HepG2 (cell line): ENCODE results near the gene SEC61A1. TPM values are rescaled to one million over a fixed set of nuclear protein-coding genes. Genes with fewer than 3 reads are reported as not detected.

Source experiments
- ARNTL ChIP-seq: sonication (generic); formaldehyde crosslinking; IDR thresholded peaks from 2 replicates; pipeline ENCODE4 v1.4.0; 2020; ENCODE audit warnings: mild to moderate bottlenecking, missing genetic modification reagents
- FOXA3 ChIP-seq: IDR thresholded peaks from 2 replicates; pipeline ENCODE4 v1.6.1; 2016; ENCODE audit warnings: missing genetic modification reagents, missing compliant biosample characterization
- FOXK1 ChIP-seq: sonication (generic); formaldehyde crosslinking; IDR thresholded peaks from 2 replicates; pipeline ENCODE4 v1.4.0; 2020; ENCODE audit warnings: low read depth, missing genetic modification reagents, borderline replicate concordance
- HNF4G ChIP-seq, 2 experiments: sonication (generic) in 1 of 2; formaldehyde crosslinking in 1 of 2; IDR thresholded peaks; 2 replicates each; pipeline versions ENCODE4 v1.4.0 to v1.6.1; 2011 to 2020; ENCODE audit warnings: borderline replicate concordance in 2 of 2, low read depth in 2 of 2, mild to moderate bottlenecking in 2 of 2, low read length in 1 of 2, missing genetic modification reagents in 1 of 2, moderate library complexity in 1 of 2
- KDM3A ChIP-seq: IDR thresholded peaks from 2 replicates; pipeline ENCODE4 v1.6.1; 2018; ENCODE audit warnings: low read depth, missing compliant biosample characterization
- PHB2 ChIP-seq: fragments of 450-650 bp; IDR thresholded peaks from 2 replicates; pipeline ENCODE4 v1.6.1; 2018; ENCODE audit not compliant: partially characterized antibody
- RARA ChIP-seq: IDR thresholded peaks from 2 replicates; pipeline ENCODE4 v1.6.1; 2016; ENCODE audit warnings: missing genetic modification reagents, missing compliant biosample characterization
- RNF2 ChIP-seq: fragments of 450-650 bp; conservative IDR thresholded peaks from 2 replicates; pipeline ENCODE4 v1.6.1; 2016; ENCODE audit warnings: low read depth
- TOPORS ChIP-seq: sonication (generic); formaldehyde crosslinking; IDR thresholded peaks from 2 replicates; pipeline ENCODE4 v1.8.0; 2023; ENCODE audit warnings: mild to moderate bottlenecking, missing genetic modification reagents
- ZBTB7A ChIP-seq: sonication (generic); formaldehyde crosslinking; IDR thresholded peaks from 2 replicates; pipeline ENCODE4 v1.8.0; 2022; ENCODE audit warnings: mild to moderate bottlenecking, missing genetic modification reagents
- ZNF101 ChIP-seq: sonication (generic); formaldehyde crosslinking; IDR thresholded peaks from 2 replicates; pipeline ENCODE4 v1.4.0; 2020; ENCODE audit warnings: mild to moderate bottlenecking, low read depth, missing genetic modification reagents, borderline replicate concordance
- ZNF776 ChIP-seq: sonication (generic); formaldehyde crosslinking; IDR thresholded peaks from 2 replicates; pipeline ENCODE4 v1.4.0; 2020; ENCODE audit warnings: mild to moderate bottlenecking, missing genetic modification reagents
- ZNF83 ChIP-seq: sonication (generic); formaldehyde crosslinking; IDR thresholded peaks from 2 replicates; pipeline ENCODE4 v1.4.0; 2020; ENCODE audit warnings: missing genetic modification reagents, mild to moderate bottlenecking, borderline replicate concordance
- polyA plus RNA-seq, 8 experiments: library from polyadenylated mRNA; depleted of rRNA in 3 of 8; stranded (reverse) in 7 of 8; unstranded in 1 of 8; fragments of >200 nt; fragmentation: Illumina TruSeq in 4 of 8; extraction: Trizol in 4 of 8; gene quantifications; 2 replicates each; pipeline versions ENCODE4 v1.2.1 to v1.2.3, GENCODE V29; 2011 to 2016; ENCODE audit warnings: low read depth in 4 of 8, missing spikeins in 1 of 8, mixed read lengths in 1 of 8; ENCODE audit not compliant: insufficient read depth in 1 of 8
- total RNA-seq, 5 experiments: library from RNA; depleted of rRNA; stranded (reverse); fragments of >200 nt; fragmentation: Illumina TruSeq; extraction: Trizol; gene quantifications; 2 replicates each; pipeline ENCODE4 v1.2.3, GENCODE V29; 2016; ENCODE audit warnings: low read depth in 1 of 5
- TF ChIP-seq, protein P1 (sequence below): sonication (generic); formaldehyde crosslinking; conservative IDR thresholded peaks from 2 replicates; pipeline ENCODE4 v1.4.0; 2020; ENCODE audit warnings: missing genetic modification reagents
- TF ChIP-seq, protein P2 (sequence below): sonication (generic); formaldehyde crosslinking; IDR thresholded peaks from 2 replicates; pipeline ENCODE4 v1.9.0; 2021; ENCODE audit warnings: missing genetic modification reagents, borderline replicate concordance
- TF ChIP-seq, protein P3 (sequence below): IDR thresholded peaks from 2 replicates; pipeline ENCODE4 v1.6.1; 2016; ENCODE audit warnings: mild to moderate bottlenecking, missing biosample characterization, missing genetic modification reagents
- TF ChIP-seq, protein P4 (sequence below): sonication (generic); formaldehyde crosslinking; IDR thresholded peaks from 2 replicates; pipeline ENCODE4 v1.5.1; 2020; ENCODE audit warnings: missing genetic modification reagents, mild to moderate bottlenecking, borderline replicate concordance

SEC61A1 gene
- total and polyA plus RNA-seq, 2 of the 13 experiments (the other 11 are each of a cell fraction or from before 2014, with no cell fraction given): 170 to 203 TPM

DNA sequence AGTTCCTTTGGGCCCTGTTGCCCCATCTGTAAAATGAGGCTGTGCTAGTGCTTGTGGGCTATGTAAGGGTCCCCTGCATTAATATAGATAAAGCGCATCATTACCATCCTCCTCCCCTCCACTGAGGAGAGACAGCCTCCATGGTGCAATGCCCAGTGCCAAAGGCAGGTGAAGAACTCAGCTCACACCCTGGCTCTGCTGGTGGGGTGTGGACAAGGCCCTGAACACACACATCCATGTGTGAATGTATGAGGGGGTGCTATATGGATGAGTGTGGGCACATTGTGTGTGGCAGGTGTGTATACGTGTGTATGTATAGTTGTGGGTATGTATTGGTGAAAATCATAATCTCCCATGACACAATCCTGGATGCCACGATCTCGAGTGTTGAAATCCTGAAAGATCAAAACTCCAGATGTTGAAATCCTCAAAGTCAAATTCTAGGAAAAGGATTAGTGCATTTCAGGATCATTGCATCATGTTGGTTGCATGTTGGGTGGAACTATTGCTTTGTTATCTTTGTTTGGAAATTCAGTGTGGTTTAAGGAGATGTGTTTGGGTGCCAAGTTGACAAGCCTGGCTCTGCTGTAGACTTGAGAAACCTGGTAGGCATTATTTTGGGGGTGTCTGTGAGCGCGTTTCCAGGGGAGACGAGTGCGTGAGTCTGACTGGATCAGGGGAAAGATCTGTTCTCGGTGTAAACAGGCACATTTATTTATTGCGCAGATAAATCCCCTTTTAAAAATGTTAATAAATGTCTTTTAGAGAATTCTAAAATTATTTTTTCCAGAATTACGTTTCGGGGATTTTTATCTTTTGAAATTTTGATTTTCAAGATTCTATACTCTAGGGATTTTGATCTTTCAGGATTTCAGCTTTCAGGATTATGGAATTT lies 42.0 kb upstream of the SEC61A1 start (continued):
- TF ChIP-seq, protein P1, sequence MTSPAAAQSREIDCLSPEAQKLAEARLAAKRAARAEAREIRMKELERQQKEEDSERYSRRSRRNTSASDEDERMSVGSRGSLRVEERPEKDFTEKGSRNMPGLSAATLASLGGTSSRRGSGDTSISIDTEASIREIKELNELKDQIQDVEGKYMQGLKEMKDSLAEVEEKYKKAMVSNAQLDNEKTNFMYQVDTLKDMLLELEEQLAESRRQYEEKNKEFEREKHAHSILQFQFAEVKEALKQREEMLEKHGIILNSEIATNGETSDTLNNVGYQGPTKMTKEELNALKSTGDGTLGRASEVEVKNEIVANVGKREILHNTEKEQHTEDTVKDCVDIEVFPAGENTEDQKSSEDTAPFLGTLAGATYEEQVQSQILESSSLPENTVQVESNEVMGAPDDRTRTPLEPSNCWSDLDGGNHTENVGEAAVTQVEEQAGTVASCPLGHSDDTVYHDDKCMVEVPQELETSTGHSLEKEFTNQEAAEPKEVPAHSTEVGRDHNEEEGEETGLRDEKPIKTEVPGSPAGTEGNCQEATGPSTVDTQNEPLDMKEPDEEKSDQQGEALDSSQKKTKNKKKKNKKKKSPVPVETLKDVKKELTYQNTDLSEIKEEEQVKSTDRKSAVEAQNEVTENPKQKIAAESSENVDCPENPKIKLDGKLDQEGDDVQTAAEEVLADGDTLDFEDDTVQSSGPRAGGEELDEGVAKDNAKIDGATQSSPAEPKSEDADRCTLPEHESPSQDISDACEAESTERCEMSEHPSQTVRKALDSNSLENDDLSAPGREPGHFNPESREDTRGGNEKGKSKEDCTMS (CRISPR knock-in tag): no peak
- TF ChIP-seq ZNF101 (CRISPR knock-in tag) (no peak), RNF2 (no peak), ZNF776 (CRISPR knock-in tag) (no peak), PHB2 (no peak), TOPORS (CRISPR knock-in tag) (no peak), ZNF83 (no peak), KDM3A (CRISPR knock-in tag) (no peak), ARNTL (CRISPR knock-in tag) (no peak), HNF4G (IDR thresholded peaks at IDR 0.05; ENCODE audit: borderline replicate concordance, low read depth, low read length) (no peak), HNF4G (CRISPR knock-in tag; IDR thresholded peaks at IDR 0.05; ENCODE audit: borderline replicate concordance, low read depth) (no peak), FOXA3 (CRISPR knock-in tag) (peak; percentile 59; the same call in 1 of the 2 replicates), RARA (CRISPR knock-in tag) (0 out of 2 replicates have a peak, but pooled peaks have one; percentile 49), ZBTB7A (CRISPR knock-in tag) (no peak), FOXK1 (CRISPR knock-in tag) (peak; percentile 70; the same call in 1 of the 2 replicates)
- TF ChIP-seq, protein P2, sequence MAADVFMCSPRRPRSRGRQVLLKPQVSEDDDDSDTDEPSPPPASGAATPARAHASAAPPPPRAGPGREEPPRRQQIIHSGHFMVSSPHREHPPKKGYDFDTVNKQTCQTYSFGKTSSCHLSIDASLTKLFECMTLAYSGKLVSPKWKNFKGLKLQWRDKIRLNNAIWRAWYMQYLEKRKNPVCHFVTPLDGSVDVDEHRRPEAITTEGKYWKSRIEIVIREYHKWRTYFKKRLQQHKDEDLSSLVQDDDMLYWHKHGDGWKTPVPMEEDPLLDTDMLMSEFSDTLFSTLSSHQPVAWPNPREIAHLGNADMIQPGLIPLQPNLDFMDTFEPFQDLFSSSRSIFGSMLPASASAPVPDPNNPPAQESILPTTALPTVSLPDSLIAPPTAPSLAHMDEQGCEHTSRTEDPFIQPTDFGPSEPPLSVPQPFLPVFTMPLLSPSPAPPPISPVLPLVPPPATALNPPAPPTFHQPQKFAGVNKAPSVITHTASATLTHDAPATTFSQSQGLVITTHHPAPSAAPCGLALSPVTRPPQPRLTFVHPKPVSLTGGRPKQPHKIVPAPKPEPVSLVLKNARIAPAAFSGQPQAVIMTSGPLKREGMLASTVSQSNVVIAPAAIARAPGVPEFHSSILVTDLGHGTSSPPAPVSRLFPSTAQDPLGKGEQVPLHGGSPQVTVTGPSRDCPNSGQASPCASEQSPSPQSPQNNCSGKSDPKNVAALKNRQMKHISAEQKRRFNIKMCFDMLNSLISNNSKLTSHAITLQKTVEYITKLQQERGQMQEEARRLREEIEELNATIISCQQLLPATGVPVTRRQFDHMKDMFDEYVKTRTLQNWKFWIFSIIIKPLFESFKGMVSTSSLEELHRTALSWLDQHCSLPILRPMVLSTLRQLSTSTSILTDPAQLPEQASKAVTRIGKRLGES (CRISPR knock-in tag): no peak
- TF ChIP-seq, protein P3, sequence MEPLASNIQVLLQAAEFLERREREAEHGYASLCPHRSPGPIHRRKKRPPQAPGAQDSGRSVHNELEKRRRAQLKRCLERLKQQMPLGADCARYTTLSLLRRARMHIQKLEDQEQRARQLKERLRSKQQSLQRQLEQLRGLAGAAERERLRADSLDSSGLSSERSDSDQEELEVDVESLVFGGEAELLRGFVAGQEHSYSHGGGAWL (CRISPR knock-in tag): no peak
- TF ChIP-seq, protein P4, sequence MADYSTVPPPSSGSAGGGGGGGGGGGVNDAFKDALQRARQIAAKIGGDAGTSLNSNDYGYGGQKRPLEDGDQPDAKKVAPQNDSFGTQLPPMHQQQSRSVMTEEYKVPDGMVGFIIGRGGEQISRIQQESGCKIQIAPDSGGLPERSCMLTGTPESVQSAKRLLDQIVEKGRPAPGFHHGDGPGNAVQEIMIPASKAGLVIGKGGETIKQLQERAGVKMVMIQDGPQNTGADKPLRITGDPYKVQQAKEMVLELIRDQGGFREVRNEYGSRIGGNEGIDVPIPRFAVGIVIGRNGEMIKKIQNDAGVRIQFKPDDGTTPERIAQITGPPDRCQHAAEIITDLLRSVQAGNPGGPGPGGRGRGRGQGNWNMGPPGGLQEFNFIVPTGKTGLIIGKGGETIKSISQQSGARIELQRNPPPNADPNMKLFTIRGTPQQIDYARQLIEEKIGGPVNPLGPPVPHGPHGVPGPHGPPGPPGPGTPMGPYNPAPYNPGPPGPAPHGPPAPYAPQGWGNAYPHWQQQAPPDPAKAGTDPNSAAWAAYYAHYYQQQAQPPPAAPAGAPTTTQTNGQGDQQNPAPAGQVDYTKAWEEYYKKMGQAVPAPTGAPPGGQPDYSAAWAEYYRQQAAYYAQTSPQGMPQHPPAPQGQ: no peak
